Kidney (tissue), 14 donors: ENCODE measurements around the gene ISOC1. TPM values are rescaled to one million over a fixed set of nuclear protein-coding genes. Genes with fewer than 3 reads are reported as not detected.

Source experiments
- DNase-seq, 5 donors: peaks; one replicate each; pipeline ENCODE4 v3.0.0-alpha.2; 2013 to 2020
- FAIRE-seq: peaks from 2 replicates; lab custom pipeline; 2012; peaks lifted over from hg19 to GRCh38; lab: Jason Lieb, UNC
- H3K27ac ChIP-seq, 2 donors: one replicate each; pipeline ENCODE4 v1.7.0; 2013; ENCODE audit warnings: low read depth in 2 of 2, low read length in 2 of 2, inconsistent platforms in 1 of 2
- H3K27me3 ChIP-seq: one replicate; pipeline ENCODE4 v1.7.1; 2013; ENCODE audit warnings: low read length, inconsistent platforms; ENCODE audit not compliant: control insufficient read depth, insufficient read depth
- H3K36me3 ChIP-seq, 3 donors: one replicate each; pipeline versions ENCODE4 v1.7.0 to v1.7.1; 2013; ENCODE audit warnings: low read length in 3 of 3, control low read depth in 1 of 3, inconsistent platforms in 1 of 3; ENCODE audit not compliant: insufficient read depth in 3 of 3, control insufficient read depth in 2 of 3
- H3K4me1 ChIP-seq, 3 donors: one replicate each; pipeline versions ENCODE4 v1.7.0 to v1.7.1; 2013; ENCODE audit warnings: low read length in 3 of 3, inconsistent platforms in 1 of 3, low read depth in 1 of 3; ENCODE audit not compliant: control insufficient read depth in 2 of 3, insufficient read depth in 2 of 3
- H3K4me3 ChIP-seq, 3 donors: one replicate each; pipeline versions ENCODE4 v1.7.0 to v1.8.1; 2013; ENCODE audit warnings: low read length in 3 of 3, control low read depth in 1 of 3, inconsistent platforms in 1 of 3
- H3K9ac ChIP-seq, 3 donors: one replicate each; pipeline versions ENCODE4 v1.7.0 to v1.7.1; 2013; ENCODE audit warnings: low read length in 3 of 3, control low read depth in 1 of 3, inconsistent platforms in 1 of 3
- H3K9me3 ChIP-seq, 3 donors: one replicate each; pipeline versions ENCODE4 v1.7.0 to v1.7.1; 2013; ENCODE audit warnings: low read length in 3 of 3, control low read depth in 1 of 3, inconsistent platforms in 1 of 3; ENCODE audit not compliant: control insufficient read depth in 2 of 3, insufficient read depth in 1 of 3
- intact Hi-C: fragments of 100-400 bp; cut with DNase I; formaldehyde crosslinking; loops from one replicate; pipeline ENCODE4 v1.11.1; 2022
- polyA plus RNA-seq: library from polyadenylated mRNA; stranded (reverse); fragments of 350-450 nt; fragmentation: Illumina TruSeq; extraction: RNeasy Lipid Tissue Mini Kit (QIAGEN cat#74804); gene quantifications from one replicate; pipeline ENCODE4 v1.2.3, GENCODE V29; 2014; ENCODE audit warnings: low read depth, low replicate concordance; ENCODE audit not compliant: insufficient read depth
- total RNA-seq: library from RNA; stranded (reverse); fragmentation: NEBNext Ultra II Directional; extraction: Animal tissue kit (Norgen Biotek cat#: 25700); gene quantifications from one replicate; pipeline ENCODE4 v1.2.1, GENCODE V29; 2021
- TF ChIP-seq, protein P1 (sequence below): IDR thresholded peaks from 3 replicates; pipeline ENCODE4 v1.5.1; 2012; ENCODE audit warnings: mild to moderate bottlenecking, moderate library complexity, borderline replicate concordance; ENCODE audit not compliant: insufficient read depth; ENCODE audit errors: extremely low read depth
- donor health status: control.
- donor health status: control.
- donor health status: control.
- donor health status: control.
- donor health status: control.
- donor health status: DM: yes; HTN: yes; CAD: no.
- donor health status: Normal renal cell carcinoma (clear cell type).

The ISOC1 gene
- total and polyA plus RNA-seq, 2 donors from 2014 or later = 12.4 to 29.3 TPM

DNA sequence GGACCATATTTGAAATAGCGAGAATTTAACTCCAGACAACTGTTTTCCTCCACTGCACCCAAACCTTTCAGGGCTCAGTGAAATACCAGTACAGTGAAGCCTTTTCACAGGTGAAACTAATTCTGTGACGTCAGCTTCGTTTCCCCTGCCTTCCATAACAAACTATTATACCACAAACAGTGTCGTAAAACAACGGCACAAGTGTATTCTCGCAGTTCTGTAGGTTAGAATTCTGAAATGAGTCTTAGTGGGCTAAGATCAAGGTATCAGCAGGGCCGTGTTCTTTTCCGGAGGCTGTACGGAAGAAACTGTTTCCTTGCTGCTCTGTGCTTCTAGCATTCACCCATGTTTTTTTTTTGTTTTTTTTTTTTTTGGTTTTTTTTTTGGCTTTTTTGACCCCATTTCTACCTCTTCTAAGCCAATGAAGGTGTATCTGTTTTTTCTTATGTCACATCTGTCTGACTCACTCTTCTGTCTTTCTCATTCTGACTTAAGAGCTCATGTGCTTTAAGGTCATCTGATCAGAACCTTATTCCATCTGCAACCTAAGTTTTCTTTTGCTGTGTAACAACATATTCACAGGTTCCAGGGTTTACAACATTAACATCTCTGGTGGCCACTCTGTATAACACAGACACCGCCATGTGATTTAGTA is 20.1 kb downstream of the ISOC1 start:
- Histone ChIP-seq H3K4me1 (no peaks in the 10 kb centered on the region), H3K27ac (no peak overlapping the region), H3K9ac (no peak overlapping the region), H3K9me3 (no peaks in the 10 kb centered on the region), H3K4me3 (no peak overlapping the region), H3K27me3 (no peaks in the 10 kb centered on the region), H3K36me3 (peaks cover 0 to 4% (median 0%) of the 10 kb centered on the region in 3 donors)
- TF ChIP-seq, protein P1, sequence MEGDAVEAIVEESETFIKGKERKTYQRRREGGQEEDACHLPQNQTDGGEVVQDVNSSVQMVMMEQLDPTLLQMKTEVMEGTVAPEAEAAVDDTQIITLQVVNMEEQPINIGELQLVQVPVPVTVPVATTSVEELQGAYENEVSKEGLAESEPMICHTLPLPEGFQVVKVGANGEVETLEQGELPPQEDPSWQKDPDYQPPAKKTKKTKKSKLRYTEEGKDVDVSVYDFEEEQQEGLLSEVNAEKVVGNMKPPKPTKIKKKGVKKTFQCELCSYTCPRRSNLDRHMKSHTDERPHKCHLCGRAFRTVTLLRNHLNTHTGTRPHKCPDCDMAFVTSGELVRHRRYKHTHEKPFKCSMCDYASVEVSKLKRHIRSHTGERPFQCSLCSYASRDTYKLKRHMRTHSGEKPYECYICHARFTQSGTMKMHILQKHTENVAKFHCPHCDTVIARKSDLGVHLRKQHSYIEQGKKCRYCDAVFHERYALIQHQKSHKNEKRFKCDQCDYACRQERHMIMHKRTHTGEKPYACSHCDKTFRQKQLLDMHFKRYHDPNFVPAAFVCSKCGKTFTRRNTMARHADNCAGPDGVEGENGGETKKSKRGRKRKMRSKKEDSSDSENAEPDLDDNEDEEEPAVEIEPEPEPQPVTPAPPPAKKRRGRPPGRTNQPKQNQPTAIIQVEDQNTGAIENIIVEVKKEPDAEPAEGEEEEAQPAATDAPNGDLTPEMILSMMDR = no peak
- no peak for FAIRE-seq
- intact Hi-C loops = no loop called here
- no peak for DNase-seq

DNA sequence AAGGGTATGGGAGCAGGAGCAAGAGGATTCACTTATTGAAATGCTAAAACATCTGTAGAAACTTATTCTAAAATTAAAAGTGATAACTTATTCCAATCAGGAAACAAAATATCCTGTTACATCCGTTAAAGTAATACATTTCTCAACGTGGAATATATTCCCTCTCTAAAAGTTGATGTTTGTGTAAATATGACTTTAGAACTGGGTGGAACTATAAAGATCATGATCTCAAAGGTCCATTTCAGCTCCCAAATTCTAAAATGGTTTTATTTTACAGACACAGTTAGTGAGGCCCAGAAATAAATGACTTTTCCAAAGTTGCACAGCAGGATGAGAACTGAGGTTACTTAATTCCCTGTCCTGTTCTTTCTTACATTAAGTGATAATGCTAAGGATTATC is 21.1 kb downstream of the ISOC1 start:
- Histone ChIP-seq H3K9me3 (no peaks in the 10 kb centered on the region), H3K27me3 (no peaks in the 10 kb centered on the region), H3K36me3 (peaks cover 0 to 4% (median 0%) of the 10 kb centered on the region in 3 donors), H3K9ac (no peak overlapping the region), H3K27ac (no peak overlapping the region), H3K4me1 (no peaks in the 10 kb centered on the region), H3K4me3 (no peak overlapping the region)
- intact Hi-C loops = no loop called here
- FAIRE-seq (no peak), DNase-seq (no peak)
- TF ChIP-seq, protein P1 = no peak

DNA sequence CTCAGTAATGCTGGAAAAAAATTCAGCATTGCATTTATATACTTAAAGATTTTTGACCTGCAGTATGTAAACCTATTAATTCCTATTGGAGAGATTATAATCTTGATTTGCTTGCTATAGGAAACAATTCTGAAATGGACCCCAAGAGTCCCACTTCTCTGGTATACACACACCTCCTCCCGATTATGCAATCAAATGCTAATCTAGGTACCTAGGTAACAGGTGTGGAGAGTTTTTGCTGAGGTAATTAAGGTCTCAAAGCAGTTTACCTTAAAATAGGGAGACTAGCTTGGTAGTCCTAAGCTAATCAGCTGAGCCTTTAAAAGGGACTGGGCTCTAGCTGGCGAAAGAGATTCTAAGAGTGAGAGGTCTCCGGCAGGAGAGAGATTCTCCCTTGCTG is 22.2 kb downstream of the ISOC1 start:
- TF ChIP-seq, protein P1 = no peak
- no peaks in the 10 kb centered on the region for H3K27me3 ChIP-seq
- peaks cover 0 to 4% (median 0%) of the 10 kb centered on the region in 3 donors for H3K36me3 ChIP-seq
- no peak overlapping the region for H3K4me3 ChIP-seq
- H3K9me3 ChIP-seq = no peaks in the 10 kb centered on the region
- intact Hi-C loops = no loop called here
- FAIRE-seq (no peak), DNase-seq (no peak)
- no peaks in the 10 kb centered on the region for H3K4me1 ChIP-seq
- no peak overlapping the region for H3K27ac ChIP-seq
- H3K9ac ChIP-seq = no peak overlapping the region

DNA sequence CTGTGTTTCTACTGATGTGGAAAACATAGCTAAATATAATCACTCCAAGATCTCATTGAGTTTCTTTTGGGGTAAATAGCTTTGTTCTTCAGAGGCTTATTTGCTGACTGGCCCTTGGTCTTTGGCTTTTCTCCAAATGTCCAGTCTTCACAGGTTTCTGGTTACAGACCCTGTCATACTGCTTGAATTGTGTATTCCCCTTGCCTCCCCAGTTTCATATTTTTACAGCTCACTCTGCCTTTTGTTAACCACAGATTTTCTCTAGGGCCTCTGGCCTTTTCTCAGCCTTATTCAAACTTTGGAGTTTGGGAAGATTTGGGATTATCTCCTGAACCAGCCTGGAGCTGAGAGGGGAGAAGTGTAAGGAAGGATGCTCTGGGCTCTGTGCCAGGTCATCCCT is 23.9 kb downstream of the ISOC1 start:
- intact Hi-C loops = no loop called here
- FAIRE-seq (no peak), DNase-seq (peak in 2 of 5 donors; percentile 14 to 30)
- H3K9me3 ChIP-seq = no peaks in the 10 kb centered on the region
- H3K4me1 ChIP-seq = no peaks in the 10 kb centered on the region
- H3K27me3 ChIP-seq = no peaks in the 10 kb centered on the region
- no peak overlapping the region for H3K9ac ChIP-seq
- no peak overlapping the region for H3K4me3 ChIP-seq
- H3K36me3 ChIP-seq = no peaks in the 10 kb centered on the region
- TF ChIP-seq, protein P1 = no peak
- H3K27ac ChIP-seq = no peak overlapping the region
